Esophagus muscularis mucosa (tissue), 4 donors: ENCODE results near the gene CSMD2. TPM values are rescaled to one million over a fixed set of nuclear protein-coding genes. Genes with fewer than 3 reads are reported as not detected.
A peak's percentile ranks its signal among the peaks of the same experiment; 100 is the strongest.

Experiments used
- DNase-seq: peaks from one replicate; pipeline ENCODE4 v3.0.0-alpha.2; 2017; ENCODE audit errors: extremely low spot score
- H3K27ac ChIP-seq, 4 donors: fragments of 200-600 bp; sonication (generic); replicated peaks in 1 of 4; 1 replicate in 3 of 4; 2 replicates in 1 of 4; pipeline ENCODE4 v1.5.1; 2016 to 2019; ENCODE audit warnings: mild to moderate bottlenecking in 1 of 4
- H3K27me3 ChIP-seq, 4 donors: fragments of 200-600 bp; sonication (generic); one replicate each; pipeline versions ENCODE4 v1.5.1 to v1.6.0; 2016 to 2019
- H3K36me3 ChIP-seq, 4 donors: fragments of 200-600 bp; sonication (generic); one replicate each; pipeline ENCODE4 v1.5.1; 2016 to 2019
- H3K4me1 ChIP-seq, 4 donors: fragments of 200-600 bp; sonication (generic); one replicate each; pipeline ENCODE4 v1.5.1; 2016 to 2019
- H3K4me3 ChIP-seq, 4 donors: fragments of 200-600 bp; sonication (generic); 1 replicate in 2 of 4; 2 replicates in 2 of 4; pipeline ENCODE4 v1.5.1; 2016 to 2019; ENCODE audit warnings: mild to moderate bottlenecking in 4 of 4, moderate library complexity in 1 of 4
- H3K9me3 ChIP-seq, 4 donors: fragments of 200-600 bp; sonication (generic); 1 replicate in 3 of 4; 2 replicates in 1 of 4; pipeline ENCODE4 v1.5.1; 2016 to 2019
- CTCF ChIP-seq, 3 experiments: fragments of 200-600 bp in 2 of 3; fragments of 450-650 bp in 1 of 3; sonication (generic) in 2 of 3; IDR thresholded peaks; one replicate each; pipeline ENCODE4 v1.5.1; 2017 to 2019; ENCODE audit warnings: antibody characterized with exemption in 3 of 3, mild to moderate bottlenecking in 2 of 3, moderate library complexity in 1 of 3
- EP300 ChIP-seq: sonication (generic); formaldehyde crosslinking; IDR thresholded peaks from one replicate; pipeline ENCODE4 v1.6.1; 2017; ENCODE audit warnings: antibody characterized with exemption
- POLR2A ChIP-seq: fragments of 450-650 bp; IDR thresholded peaks from one replicate; pipeline ENCODE4 v1.6.1; 2017; ENCODE audit warnings: antibody characterized with exemption, moderate library complexity, mild to moderate bottlenecking, low read depth
- POLR2AphosphoS5 ChIP-seq, 2 donors: sonication (generic); formaldehyde crosslinking; IDR thresholded peaks; one replicate each; pipeline ENCODE4 v1.6.1; 2017; ENCODE audit warnings: antibody characterized with exemption in 2 of 2
- WGBS: methylation state at CpG from one replicate; pipeline ENCODE4 v1.1.5; 2018; 5-methylcytosine and 5-hydroxymethylcytosine counted together
- intact Hi-C: fragments of 100-400 bp; cut with DNase I; formaldehyde crosslinking; loops from one replicate; pipeline ENCODE4 v1.15.1; 2023
- total RNA-seq, 4 donors: library from RNA; depleted of rRNA; stranded (reverse); fragments of >200 nt; gene quantifications; one replicate each; pipeline versions ENCODE4 v1.1.0 to v1.2.1, GENCODE V29; 2016

CSMD2 gene
- total RNA-seq, 4 donors from 2014 or later, result 0.26 to 0.75 (median 0.37) TPM

- no peaks in the 10 kb centered on the region for H3K9me3 ChIP-seq
- intact Hi-C loops, result no loop called here
- H3K27ac ChIP-seq, result no peak overlapping the region
- H3K36me3 ChIP-seq, result no peaks in the 10 kb centered on the region
- no peak overlapping the region for H3K4me3 ChIP-seq
- H3K27me3 ChIP-seq, result peaks cover 0 to 18% (median 2%) of the 10 kb centered on the region in 4 donors
- WGBS, result 74% methylated on average over 5 of the region's 5 CpGs
- no peaks in the 10 kb centered on the region for H3K4me1 ChIP-seq
- DNase-seq, result no peak
- TF ChIP-seq CTCF (IDR thresholded peaks at IDR 0.05) (no peak), POLR2A (no peak), POLR2AphosphoS5 (IDR thresholded peaks at IDR 0.05) (no peak), EP300 (no peak)
Observed at GRCh38 chr1:33876970-33877650, 287.9 kb downstream of the CSMD2 start.

GRCh38 chr1:33875862-33876261, 289.2 kb downstream of the CSMD2 start:
- Histone ChIP-seq H3K27me3 (peaks cover 0 to 13% (median 0%) of the 10 kb centered on the region in 4 donors), H3K4me1 (no peaks in the 10 kb centered on the region), H3K27ac (no peak overlapping the region), H3K36me3 (no peaks in the 10 kb centered on the region), H3K9me3 (no peaks in the 10 kb centered on the region), H3K4me3 (no peak overlapping the region)
- intact Hi-C loops, result no loop called here
- 78% methylated on average over 3 of the region's 3 CpGs for WGBS
- no peak for TF ChIP-seq POLR2AphosphoS5 (IDR thresholded peaks at IDR 0.05)
- peak in 1 of 3 experiments; percentile 13 for TF ChIP-seq CTCF (IDR thresholded peaks at IDR 0.05)
- TF ChIP-seq POLR2A, result no peak
- no peak for DNase-seq

- TF ChIP-seq POLR2A (no peak), EP300 (no peak), CTCF (IDR thresholded peaks at IDR 0.05) (no peak), POLR2AphosphoS5 (IDR thresholded peaks at IDR 0.05) (no peak)
- no peaks in the 10 kb centered on the region for H3K36me3 ChIP-seq
- no peak for DNase-seq
- H3K27me3 ChIP-seq, result peaks cover 0 to 9% (median 0%) of the 10 kb centered on the region in 4 donors
- intact Hi-C loops, result no loop called here
- H3K4me3 ChIP-seq, result no peak overlapping the region
- H3K4me1 ChIP-seq, result no peaks in the 10 kb centered on the region
- no peak overlapping the region for H3K27ac ChIP-seq
- no peaks in the 10 kb centered on the region for H3K9me3 ChIP-seq
- 80% methylated on average over 7 of the region's 7 CpGs for WGBS
Observed at GRCh38 chr1:33874636-33875035, 290.4 kb downstream of the CSMD2 start.

- H3K4me3 ChIP-seq, result no peak overlapping the region
- no peaks in the 10 kb centered on the region for H3K36me3 ChIP-seq
- H3K27me3 ChIP-seq, result no peaks in the 10 kb centered on the region
- no peak overlapping the region for H3K27ac ChIP-seq
- WGBS, result 41% methylated on average over 2 of the region's 2 CpGs
- H3K4me1 ChIP-seq, result no peaks in the 10 kb centered on the region
- intact Hi-C loops, result no loop called here
- DNase-seq, result no peak
- H3K9me3 ChIP-seq, result peaks cover 0 to under 1% (median 0%) of the 10 kb centered on the region in 4 donors
- no peak for TF ChIP-seq POLR2A
Observed at GRCh38 chr1:33872683-33873082, 292.3 kb downstream of the CSMD2 start.

- Histone ChIP-seq H3K4me3 (no peak overlapping the region), H3K9me3 (peaks cover 0 to 4% (median 0%) of the 10 kb centered on the region in 4 donors), H3K36me3 (no peaks in the 10 kb centered on the region), H3K27ac (no peak overlapping the region), H3K4me1 (no peaks in the 10 kb centered on the region), H3K27me3 (no peaks in the 10 kb centered on the region)
- no peak for DNase-seq
- intact Hi-C loops, result no loop called here
- TF ChIP-seq CTCF (IDR thresholded peaks at IDR 0.05) (no peak), EP300 (no peak), POLR2A (no peak), POLR2AphosphoS5 (IDR thresholded peaks at IDR 0.05) (no peak)
Observed at GRCh38 chr1:33872275-33872674, 292.8 kb downstream of the CSMD2 start.
